Tibial nerve (tissue), 4 donors: Measurements from ENCODE around the gene ABL2. TPM values are rescaled to one million over a fixed set of nuclear protein-coding genes. Genes with fewer than 3 reads are reported as not detected.

Experiments used
- DNase-seq, 2 donors: peaks; one replicate each; pipeline ENCODE4 v3.0.0-alpha.2; 2019; ENCODE audit warnings: low spot score in 2 of 2
- H3K27ac ChIP-seq, 4 donors: fragments of 200-600 bp; sonication (generic) in 3 of 4; one replicate each; pipeline ENCODE4 v1.5.1; 2017 to 2019; ENCODE audit warnings: mild to moderate bottlenecking in 1 of 4
- H3K27me3 ChIP-seq, 2 donors: fragments of 200-600 bp; sonication (generic) in 1 of 2; one replicate each; pipeline versions ENCODE4 v1.5.1 to v1.6.0; 2017 to 2019
- H3K36me3 ChIP-seq, 3 donors: fragments of 200-600 bp; sonication (generic); one replicate each; pipeline ENCODE4 v1.5.1; 2018 to 2019
- H3K4me1 ChIP-seq, 4 donors: fragments of 200-600 bp; sonication (generic) in 3 of 4; one replicate each; pipeline ENCODE4 v1.5.1; 2017 to 2019
- H3K4me3 ChIP-seq, 4 donors: fragments of 200-600 bp; sonication (generic) in 3 of 4; one replicate each; pipeline ENCODE4 v1.5.1; 2017 to 2019; ENCODE audit warnings: mild to moderate bottlenecking in 1 of 4, moderate library complexity in 1 of 4
- H3K9me3 ChIP-seq, 4 donors: fragments of 200-600 bp; sonication (generic) in 3 of 4; one replicate each; pipeline ENCODE4 v1.5.1; 2017 to 2019
- CTCF ChIP-seq, 5 experiments: fragments of 200-600 bp in 3 of 5; fragments of 450-650 bp in 2 of 5; sonication (generic) in 3 of 5; IDR thresholded peaks; one replicate each; pipeline ENCODE4 v1.5.1; 2016 to 2019; ENCODE audit warnings: antibody characterized with exemption in 5 of 5, mild to moderate bottlenecking in 3 of 5, moderate library complexity in 2 of 5
- EP300 ChIP-seq, 2 donors: sonication (generic); formaldehyde crosslinking; IDR thresholded peaks; one replicate each; pipeline ENCODE4 v1.6.1; 2017; ENCODE audit warnings: antibody characterized with exemption in 2 of 2, mild to moderate bottlenecking in 1 of 2
- POLR2A ChIP-seq, 2 donors: fragments of 450-650 bp; IDR thresholded peaks; one replicate each; pipeline ENCODE4 v1.6.1; 2017; ENCODE audit warnings: antibody characterized with exemption in 2 of 2, mild to moderate bottlenecking in 2 of 2, moderate library complexity in 2 of 2
- WGBS, 2 donors: methylation state at CpG; one replicate each; pipeline ENCODE4 v1.1.5; 2018; 5-methylcytosine and 5-hydroxymethylcytosine counted together
- total RNA-seq, 4 donors: library from RNA; depleted of rRNA; stranded (reverse); fragments of >200 nt; gene quantifications; one replicate each; pipeline ENCODE4 v1.1.0, GENCODE V29; 2016

Gene ABL2
- total RNA-seq, 4 donors from 2014 or later: 22.0 to 43.5 (median 27.0) TPM

- DNase-seq: no peak
- H3K36me3 ChIP-seq: peaks cover 0 to 71% (median 0%) of the 10 kb centered on the region in 3 donors
- H3K9me3 ChIP-seq: no peaks in the 10 kb centered on the region
- TF ChIP-seq EP300 (IDR thresholded peaks at IDR 0.05) (no peak), POLR2A (IDR thresholded peaks at IDR 0.05) (no peak), CTCF (IDR thresholded peaks at IDR 0.05) (no peak)
- 83 to 85% methylated on average over 15 of the region's 15 CpGs for WGBS, 2 donors
- H3K4me3 ChIP-seq: no peak overlapping the region
- peaks cover 0 to 10% (median 0%) of the 10 kb centered on the region in 4 donors for H3K4me1 ChIP-seq
- H3K27me3 ChIP-seq: no peaks in the 10 kb centered on the region
- H3K27ac ChIP-seq: no peak overlapping the region
Measured at GRCh38 chr1:179107706-179108629, 121.5 kb downstream of the ABL2 start.

GRCh38 chr1:179105393-179105792 lies 124.1 kb downstream of the ABL2 start:
- TF ChIP-seq CTCF (IDR thresholded peaks at IDR 0.05): peak in 1 of 5 experiments; percentile 10
- no peak for TF ChIP-seq POLR2A (IDR thresholded peaks at IDR 0.05)
- no peak for DNase-seq
- Histone ChIP-seq H3K4me3 (no peak overlapping the region), H3K27ac (no peak overlapping the region), H3K4me1 (peaks cover 0 to 10% (median 0%) of the 10 kb centered on the region in 4 donors), H3K27me3 (no peaks in the 10 kb centered on the region), H3K9me3 (no peaks in the 10 kb centered on the region), H3K36me3 (peaks cover 0 to 59% (median 0%) of the 10 kb centered on the region in 3 donors)
- 65 to 70% methylated on average over 7 of the region's 7 CpGs for WGBS, 2 donors

- no peak for TF ChIP-seq EP300 (IDR thresholded peaks at IDR 0.05)
- no peak for TF ChIP-seq POLR2A (IDR thresholded peaks at IDR 0.05)
- TF ChIP-seq CTCF (IDR thresholded peaks at IDR 0.05): no peak
- WGBS, 2 donors: 91 to 95% methylated on average over 3 of the region's 3 CpGs
Measured at GRCh38 chr1:179104611-179105250, 124.7 kb downstream of the ABL2 start.

GRCh38 chr1:179103999-179104398 lies 125.5 kb downstream of the ABL2 start:
- no peak for DNase-seq
- no peak overlapping the region for H3K27ac ChIP-seq
- WGBS, 2 donors: 88 to 94% methylated on average over 1 of the region's 1 CpG

More at GRCh38 chr1:179104611-179105250, 124.7 kb downstream of the ABL2 start:
- no peak for DNase-seq
- H3K4me3 ChIP-seq: no peak overlapping the region
- H3K36me3 ChIP-seq: peaks cover 0 to 53% (median 0%) of the 10 kb centered on the region in 3 donors
- peaks cover 0 to 10% (median 0%) of the 10 kb centered on the region in 4 donors for H3K4me1 ChIP-seq
- no peaks in the 10 kb centered on the region for H3K9me3 ChIP-seq
- no peaks in the 10 kb centered on the region for H3K27me3 ChIP-seq
- no peak overlapping the region for H3K27ac ChIP-seq

More at GRCh38 chr1:179103999-179104398, 125.5 kb downstream of the ABL2 start:
- Histone ChIP-seq H3K4me1 (peaks cover 0 to 10% (median 0%) of the 10 kb centered on the region in 4 donors), H3K27me3 (no peaks in the 10 kb centered on the region), H3K4me3 (no peak overlapping the region), H3K9me3 (no peaks in the 10 kb centered on the region), H3K36me3 (peaks cover 0 to 46% (median 0%) of the 10 kb centered on the region in 3 donors)
- TF ChIP-seq POLR2A (IDR thresholded peaks at IDR 0.05): no peak
- no peak for TF ChIP-seq EP300 (IDR thresholded peaks at IDR 0.05)
- no peak for TF ChIP-seq CTCF (IDR thresholded peaks at IDR 0.05)
